GM19455 (cell line): Measurements from ENCODE around the gene FMN1.

Experiments used
- ATAC-seq: cut with Tn5 transposase; IDR thresholded peaks from one replicate; pipeline ENCODE4 v1.9.1; 2021; ENCODE audit not compliant: unreplicated experiment

FMN1 gene

DNA sequence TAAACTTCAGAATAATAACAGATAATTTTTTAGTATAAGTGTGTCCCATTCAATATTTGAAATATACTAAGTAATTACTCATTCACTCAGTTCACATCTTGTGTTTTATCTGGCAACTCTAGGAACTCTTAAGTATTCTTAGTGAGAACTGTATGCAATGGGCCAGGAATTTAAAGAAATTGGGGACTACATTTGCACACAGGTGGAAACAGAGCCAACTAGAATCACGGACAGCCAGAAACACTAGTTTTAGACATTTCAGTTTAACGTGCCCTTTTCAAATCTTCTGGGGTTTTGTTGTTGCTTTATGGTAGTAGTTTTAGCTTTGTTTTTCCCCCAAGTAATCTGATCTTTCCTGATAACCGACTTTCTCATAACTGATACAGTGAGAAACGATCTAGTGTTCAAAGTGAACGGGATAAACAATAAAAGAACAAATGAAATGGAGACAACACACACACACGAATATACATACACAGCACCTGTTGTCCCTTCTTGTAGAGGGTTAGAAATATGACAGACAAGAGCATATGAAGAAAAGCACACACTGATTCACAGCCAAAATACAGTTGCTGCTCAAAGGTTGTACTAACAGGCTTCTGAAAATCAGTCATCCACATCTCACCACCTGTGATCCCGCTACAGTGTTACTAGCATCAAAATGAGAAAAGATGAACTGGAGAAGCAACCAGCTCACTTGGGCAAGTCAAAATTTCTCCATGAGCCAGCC is 167.0 kb downstream of the FMN1 start:
- ATAC-seq, result no peak

DNA sequence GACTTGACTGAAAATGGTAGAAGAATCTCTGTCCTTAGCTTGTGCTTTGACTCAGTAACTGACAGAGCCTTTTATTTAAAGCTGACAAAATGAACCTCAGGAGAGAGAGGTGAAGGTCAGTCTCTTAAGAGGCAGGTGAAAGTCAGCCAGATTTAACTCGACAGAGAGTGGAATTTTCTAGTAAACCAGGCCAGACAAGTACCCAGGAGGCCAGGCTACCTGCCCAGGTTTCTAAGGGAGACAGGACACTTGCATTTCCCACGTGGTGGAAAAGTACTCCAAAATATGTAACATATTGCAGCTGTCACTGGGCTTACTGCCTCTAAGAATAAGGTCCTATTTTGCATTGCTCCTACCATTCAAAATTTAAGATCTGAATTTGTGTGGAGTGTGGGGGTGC is 167.9 kb downstream of the FMN1 start:
- ATAC-seq, result no peak

DNA sequence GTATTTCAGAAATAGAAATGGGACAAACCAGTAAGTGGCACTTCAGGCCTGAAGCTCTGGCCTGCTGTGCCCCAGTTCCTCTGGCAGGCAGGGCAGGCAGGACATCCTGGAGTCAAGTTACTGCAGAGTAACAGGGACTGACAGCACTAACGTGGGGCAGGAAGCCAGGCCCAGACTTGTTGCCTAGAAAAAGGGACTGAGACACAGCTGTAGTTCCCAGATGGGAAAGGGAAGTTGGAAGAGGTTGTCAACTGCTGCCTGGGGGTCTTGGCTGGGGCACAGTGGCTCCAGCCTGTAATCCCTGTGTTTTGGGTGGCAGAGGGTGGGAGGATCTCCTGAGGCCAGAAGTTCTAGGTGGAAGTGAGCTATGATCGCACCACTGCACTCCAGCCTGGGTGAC is 171.9 kb downstream of the FMN1 start:
- no peak for ATAC-seq

- no peak for ATAC-seq
Measured at GRCh38 chr15:33021806-33022389, 172.6 kb downstream of the FMN1 start.

DNA sequence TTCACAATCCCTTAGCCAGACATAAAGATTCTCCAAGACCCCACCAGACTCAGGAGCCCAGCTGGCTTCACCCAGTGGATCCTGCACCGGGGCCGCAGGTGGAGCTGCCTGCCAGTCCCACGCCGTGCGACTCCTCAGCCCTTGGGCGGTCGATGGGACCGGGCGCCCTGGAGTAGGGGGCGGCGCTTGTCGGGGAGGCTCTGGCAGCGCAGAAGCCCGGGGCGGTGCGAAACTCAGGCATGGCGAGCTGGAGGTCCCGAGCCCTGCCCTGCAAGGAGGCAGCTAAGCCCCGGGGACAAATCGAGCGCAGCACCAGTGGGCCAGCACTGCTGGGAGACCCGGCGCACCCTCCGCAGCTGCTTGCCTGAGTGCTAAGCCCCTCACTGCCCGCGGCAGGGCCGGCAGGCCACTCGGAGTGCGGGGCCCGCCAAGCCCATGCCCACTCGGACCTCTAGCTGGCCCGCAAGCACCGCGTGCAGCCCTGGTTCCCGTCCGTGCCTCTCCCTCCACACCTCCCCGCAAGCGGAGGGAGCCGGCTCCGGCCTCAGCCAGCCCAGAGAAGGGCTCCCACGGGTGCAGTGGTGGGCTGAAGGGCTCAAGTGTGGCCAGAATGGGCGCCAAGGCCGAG is 175.0 kb downstream of the FMN1 start:
- no peak for ATAC-seq

GRCh38 chr15:33016405-33017024 is 178.0 kb downstream of the FMN1 start:
- no peak for ATAC-seq

DNA sequence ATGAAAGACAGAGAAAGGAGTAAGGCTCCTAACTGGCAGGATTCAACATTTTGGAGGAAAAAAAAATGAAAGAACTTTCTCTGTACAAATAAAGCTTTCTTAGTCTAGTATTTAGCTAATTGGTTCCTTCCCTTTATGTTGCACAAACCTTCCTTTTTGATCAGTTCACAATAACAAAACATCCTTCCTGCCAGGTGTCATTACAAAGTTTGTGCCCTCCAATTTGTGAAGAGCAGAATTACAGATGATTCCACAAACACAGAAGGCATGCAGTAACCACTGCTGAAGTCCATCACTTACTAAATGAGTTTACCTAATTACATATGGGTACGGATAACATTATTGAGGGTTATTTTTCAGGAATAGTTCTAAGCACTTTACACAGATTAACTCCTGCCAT is 179.9 kb downstream of the FMN1 start:
- no peak for ATAC-seq

DNA sequence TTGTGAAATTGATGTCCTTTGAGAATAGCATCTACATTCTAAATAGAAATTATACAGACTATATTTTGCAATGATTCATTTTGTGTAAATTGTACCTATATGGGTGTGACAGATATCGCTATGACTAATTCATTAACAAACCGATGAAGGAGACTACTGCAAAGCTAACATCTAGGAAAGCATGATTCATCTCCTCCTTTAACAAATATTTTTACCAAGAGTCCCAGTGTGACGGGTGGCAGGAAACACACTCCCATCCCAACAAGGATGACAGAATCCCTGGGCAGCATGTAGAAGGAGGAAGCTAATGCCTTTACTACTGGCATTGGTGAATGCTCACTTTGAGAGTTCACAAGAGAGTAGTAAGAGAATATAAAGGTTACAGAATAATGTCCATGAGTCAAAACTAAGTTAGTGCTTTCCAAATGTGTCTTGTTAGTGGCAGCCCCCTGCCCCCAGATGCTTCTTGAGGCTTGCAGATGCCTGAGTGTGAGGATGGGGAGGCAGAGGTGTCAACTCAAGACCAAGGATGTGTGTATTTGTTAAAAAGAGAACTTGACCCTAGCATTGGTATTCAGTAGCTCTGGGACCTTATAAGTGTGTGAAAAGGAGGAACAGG is 180.6 kb downstream of the FMN1 start:
- no peak for ATAC-seq

DNA sequence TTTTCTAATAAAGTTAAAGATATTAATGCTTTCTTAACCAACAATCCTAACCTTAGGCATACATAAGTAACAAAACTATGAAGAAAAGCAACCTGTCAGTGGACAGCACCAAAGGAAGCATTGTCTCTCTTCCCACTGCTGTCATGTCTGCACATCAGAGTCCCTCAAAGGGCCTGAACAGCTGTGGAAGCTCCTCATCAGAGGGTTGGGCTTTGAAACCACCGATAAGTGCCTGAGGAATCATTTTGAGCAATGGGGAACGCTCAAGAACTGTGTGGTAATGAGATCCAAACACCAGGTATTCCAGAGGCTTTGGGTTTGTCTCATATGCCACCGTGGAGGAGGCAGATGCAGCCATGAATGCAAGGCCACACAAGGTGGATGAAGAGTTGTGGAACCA is 182.5 kb downstream of the FMN1 start:
- ATAC-seq, result no peak

DNA sequence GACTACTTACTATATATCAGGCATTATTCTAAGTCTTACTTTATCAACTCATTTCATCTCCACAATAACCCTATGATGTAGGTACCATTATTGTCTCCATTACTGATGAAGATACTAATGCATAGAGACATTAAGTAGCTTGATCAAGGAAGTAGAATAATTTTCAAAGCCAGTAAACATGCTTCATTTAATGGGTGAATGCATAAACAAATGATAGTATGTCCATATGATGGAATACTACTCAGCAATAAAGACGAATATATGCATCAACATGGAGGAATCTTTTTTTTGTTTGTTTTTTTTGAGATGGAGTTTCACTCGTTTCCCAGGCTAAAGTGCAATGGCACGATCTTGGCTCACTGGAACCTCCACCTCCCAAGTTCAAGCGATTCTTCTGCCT is 184.9 kb downstream of the FMN1 start:
- no peak for ATAC-seq

DNA sequence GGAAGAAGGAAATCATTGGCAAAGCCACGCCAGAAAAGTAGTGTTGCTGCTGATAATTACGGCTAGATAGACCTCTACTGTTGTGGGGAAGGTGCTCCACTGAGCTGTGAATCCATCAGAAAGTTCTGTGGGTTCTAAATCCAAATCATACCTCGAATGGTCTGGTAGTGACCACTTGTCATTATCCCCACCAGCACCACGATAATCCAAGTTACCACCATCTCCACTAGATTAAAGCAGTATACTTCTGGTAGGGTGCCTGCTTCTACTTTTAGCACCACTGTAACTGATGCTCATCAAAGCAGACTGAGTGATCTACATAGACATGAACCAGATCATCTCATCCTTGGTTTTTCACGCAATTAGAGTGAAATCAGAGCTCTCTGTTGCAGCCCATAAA is 185.5 kb downstream of the FMN1 start:
- no peak for ATAC-seq

DNA sequence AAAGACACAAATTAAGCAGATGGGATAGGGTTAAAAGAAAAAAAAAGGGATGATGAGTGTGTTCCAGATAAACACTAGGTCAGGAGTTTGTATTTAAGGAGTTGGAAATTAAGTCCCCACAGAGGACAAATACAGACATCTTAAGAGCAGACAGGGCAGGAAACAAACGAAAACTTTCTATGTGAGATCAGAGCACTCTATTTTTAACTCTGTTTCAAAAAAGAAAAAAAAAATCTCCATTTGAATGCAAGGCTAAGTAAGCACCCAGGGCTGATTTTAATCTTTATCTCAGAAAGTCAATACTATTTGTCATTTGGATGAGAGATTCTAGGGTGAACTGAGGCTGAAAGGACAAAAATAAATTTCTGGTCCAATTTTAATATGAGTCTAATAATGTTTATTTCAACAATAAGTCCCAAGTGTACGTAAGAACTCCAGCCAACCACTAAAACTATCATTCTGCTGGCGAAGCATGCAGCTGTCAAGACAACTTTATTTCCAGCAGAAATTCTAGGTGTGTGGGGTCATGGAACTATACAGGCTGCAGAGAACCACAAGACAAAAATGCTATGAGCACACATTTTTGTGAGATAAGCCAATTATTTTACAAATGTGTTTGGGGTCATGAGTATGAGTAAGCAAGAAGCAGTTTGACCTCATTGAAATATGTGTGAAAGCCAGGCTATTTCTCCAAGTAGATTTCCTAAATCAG is 186.1 kb downstream of the FMN1 start:
- no peak for ATAC-seq

DNA sequence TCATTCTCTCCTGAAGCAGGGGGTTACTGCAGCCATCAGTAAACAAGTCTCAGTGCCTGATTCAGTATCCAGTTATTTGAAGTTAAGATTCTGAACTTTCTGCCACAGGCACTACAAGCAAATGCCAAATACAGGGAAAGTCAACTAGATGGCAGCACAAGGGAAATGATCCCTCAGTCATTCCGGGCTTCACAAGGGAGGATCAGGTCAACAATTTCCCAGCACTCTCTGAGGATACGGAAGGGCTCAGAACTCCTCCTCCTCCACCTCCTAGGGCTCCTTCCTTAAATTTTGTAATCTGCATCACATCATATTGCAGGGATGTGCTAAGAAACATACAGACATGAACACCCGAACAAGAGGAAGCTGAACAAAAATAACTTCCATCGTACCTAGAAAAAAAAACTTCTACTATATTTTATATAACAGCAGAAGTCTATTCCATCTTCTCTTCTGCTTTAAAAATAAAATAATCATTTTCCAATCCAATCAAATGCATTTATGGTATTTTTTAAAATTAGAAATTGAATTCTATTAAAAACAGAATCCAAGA is 187.1 kb downstream of the FMN1 start:
- no peak for ATAC-seq

DNA sequence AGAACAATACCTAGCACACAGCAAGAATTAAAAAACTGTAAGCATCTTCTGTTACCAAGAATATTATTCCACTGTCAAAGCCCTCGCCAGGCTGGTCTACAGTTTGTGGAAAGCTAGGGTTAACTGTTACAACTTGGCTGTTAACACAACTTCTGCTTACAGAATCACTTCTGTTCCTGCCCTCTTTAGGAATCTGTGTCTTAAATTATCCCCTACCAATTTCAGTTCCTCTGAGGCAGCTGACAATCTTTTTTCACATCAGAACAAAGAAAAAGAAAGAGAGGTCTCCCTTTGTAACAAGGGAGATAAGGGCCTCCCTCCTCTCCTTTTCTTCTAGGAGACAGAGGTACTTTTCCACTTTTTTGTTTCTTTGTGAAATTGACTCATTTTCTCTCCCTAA is 188.9 kb downstream of the FMN1 start:
- no peak for ATAC-seq

- no peak for ATAC-seq
Measured at GRCh38 chr15:33001926-33002325, 192.6 kb downstream of the FMN1 start.

- no peak for ATAC-seq
Measured at GRCh38 chr15:32998979-32999672, 195.4 kb downstream of the FMN1 start.

GRCh38 chr15:32998182-32998581 is 196.3 kb downstream of the FMN1 start:
- ATAC-seq, result no peak

GRCh38 chr15:32994810-32995424 is 199.6 kb downstream of the FMN1 start:
- no peak for ATAC-seq

GRCh38 chr15:32993285-32993684 is 201.2 kb downstream of the FMN1 start:
- no peak for ATAC-seq
